HG02938 (cell line): Measurements from ENCODE around the gene CD163L1.
"Not testable (repeated sequence)": the region's sequence is repeated elsewhere in the genome, so short reads cannot be mapped to it uniquely, and the experiment has no call there.

Source experiments
- ATAC-seq: cut with Tn5 transposase; IDR thresholded peaks from one replicate; pipeline ENCODE4 v1.9.1; 2021; ENCODE audit warnings: mild to moderate bottlenecking, moderate library complexity; ENCODE audit not compliant: unreplicated experiment

CD163L1 gene

DNA sequence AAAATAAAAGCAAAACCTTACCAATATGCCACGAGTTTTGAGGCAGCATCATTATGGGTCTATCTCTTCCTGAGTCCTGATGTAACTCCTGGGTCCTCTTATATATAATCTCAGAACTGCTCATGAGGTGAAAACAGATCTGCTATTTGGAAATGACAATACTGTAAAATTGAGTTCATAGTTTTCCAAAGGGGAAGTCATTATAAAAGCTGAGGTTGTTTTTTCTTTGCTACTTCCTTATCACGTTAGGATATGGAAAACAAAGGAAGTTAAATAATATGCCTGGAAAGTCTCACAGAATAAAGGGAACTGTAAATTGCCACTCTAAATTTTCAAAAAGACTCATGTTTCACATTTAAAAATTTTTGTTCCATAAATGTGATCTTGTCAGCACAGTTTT is at the start of gene CD163L1:
Gene CD163L1 (minus strand): TSS at position 78 of the 400 bp plus-strand sequence. CDS start 26 bp downstream, at position 52.
- no peak for ATAC-seq

DNA sequence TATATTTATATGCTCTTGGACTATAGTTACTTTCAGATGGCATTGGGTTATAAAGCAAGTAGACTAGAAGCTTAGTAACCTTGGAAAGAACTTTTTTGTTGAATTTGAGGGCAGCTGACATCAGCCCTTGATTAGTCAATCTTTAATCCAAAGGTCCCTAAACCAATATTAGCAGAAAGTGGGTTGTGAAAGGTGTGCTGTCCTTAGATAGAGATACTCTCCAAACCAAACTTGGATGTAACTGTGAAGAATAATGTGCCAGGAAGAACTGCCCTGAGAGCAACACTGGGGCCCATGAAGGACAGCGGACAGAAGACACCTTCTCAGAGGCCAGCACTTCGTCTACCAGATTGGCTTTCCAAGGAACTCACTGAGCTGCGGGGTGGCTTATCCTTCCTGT is 49.1 kb upstream of the CD163L1 start:
- ATAC-seq: no peak

DNA sequence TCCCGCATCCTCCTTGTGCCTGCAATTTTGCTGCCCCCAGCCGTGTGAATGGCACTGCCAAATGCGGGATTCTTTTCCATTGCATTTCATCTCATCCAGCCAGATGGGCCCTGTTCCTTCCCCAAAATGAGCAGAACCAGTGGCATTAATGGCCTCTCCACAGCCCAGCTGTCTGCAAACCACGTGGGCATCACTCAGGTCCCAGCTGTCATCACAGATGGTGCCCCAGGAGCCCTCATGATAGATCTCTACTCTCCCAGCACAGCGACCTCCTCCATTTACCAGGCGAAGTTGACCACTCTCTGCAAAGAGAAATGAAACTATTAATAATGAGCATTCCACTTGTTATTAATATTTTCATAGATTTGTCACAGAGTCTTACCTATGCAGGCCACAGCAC is 42.6 kb upstream of the CD163L1 start:
- no peak for ATAC-seq

DNA sequence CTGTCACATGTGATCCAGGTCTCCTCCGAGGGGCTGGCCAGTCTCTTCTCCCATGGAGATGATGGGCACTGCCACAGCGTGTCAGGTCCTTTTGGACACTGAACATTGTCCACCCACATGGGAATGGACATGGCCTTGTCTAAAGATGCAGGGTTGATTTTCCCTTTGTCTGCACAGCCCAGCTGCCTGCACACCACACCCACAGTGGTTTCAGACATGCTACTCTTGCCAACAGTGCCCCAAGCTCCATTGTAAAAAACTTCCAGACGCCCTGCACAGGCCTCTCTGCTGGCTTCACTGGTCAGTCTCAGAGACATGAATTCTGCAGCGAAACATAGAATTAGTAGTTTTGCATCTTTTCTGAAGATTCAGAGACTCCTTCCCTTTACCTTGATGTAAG is 41.1 kb upstream of the CD163L1 start:
- no peak for ATAC-seq

DNA sequence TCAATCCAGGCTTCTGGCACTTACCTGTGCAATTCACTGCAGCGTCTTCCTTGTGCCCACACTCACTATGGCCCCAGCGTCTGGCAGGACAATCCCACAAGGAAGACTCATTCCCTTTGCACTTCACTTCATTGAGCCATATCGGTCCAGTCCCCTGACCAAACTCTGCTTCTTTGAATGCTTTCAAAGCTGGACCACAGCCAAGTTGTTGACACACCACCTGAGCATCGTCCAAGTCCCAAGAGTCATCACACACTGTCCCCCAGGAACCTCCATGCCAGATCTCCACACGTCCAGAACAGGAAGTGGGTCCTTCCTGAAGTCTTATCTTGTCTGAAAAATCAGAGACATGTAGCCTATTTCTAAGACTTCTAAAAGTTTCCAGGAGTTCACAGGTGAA is 39.4 kb upstream of the CD163L1 start:
- ATAC-seq: no peak

DNA sequence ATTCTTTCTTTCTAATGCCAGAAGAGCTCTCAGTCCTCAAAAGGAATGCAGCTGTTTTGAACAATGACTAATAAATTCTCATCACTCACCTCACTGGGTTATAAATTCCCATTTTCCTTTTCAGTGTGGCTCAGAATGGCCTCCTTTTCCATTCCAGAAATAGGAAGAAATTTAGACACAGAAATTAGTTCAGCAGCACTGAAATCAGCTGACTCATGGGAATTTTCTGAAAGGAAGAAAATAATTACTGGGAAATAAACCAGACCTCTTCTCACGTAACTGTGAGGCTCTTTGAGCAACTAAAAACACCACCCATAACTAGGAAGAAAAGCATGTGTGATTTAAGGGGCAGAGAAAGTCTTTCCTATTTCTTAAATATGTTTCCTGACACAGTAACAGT is 35.8 kb upstream of the CD163L1 start:
- no peak for ATAC-seq

DNA sequence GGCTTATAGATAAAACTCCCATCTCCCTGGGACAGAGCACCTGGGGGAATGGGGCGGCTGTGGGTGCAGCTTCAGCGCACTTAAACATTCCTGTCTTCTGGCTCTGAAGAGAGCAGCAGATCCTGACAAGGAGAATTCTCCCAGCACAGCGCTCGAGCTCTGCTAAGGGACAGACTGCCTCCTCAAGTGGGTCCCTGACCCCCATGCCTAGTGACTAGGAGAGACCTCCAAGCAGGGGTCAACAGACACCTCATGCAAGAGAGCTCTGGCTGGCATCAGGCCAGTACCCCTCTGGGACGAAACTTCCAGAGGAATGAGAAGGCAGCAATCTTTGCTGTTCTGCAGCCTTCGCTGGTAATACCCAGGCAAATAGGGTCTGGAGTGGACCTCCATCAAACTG is 28.1 kb upstream of the CD163L1 start:
- ATAC-seq: no peak

DNA sequence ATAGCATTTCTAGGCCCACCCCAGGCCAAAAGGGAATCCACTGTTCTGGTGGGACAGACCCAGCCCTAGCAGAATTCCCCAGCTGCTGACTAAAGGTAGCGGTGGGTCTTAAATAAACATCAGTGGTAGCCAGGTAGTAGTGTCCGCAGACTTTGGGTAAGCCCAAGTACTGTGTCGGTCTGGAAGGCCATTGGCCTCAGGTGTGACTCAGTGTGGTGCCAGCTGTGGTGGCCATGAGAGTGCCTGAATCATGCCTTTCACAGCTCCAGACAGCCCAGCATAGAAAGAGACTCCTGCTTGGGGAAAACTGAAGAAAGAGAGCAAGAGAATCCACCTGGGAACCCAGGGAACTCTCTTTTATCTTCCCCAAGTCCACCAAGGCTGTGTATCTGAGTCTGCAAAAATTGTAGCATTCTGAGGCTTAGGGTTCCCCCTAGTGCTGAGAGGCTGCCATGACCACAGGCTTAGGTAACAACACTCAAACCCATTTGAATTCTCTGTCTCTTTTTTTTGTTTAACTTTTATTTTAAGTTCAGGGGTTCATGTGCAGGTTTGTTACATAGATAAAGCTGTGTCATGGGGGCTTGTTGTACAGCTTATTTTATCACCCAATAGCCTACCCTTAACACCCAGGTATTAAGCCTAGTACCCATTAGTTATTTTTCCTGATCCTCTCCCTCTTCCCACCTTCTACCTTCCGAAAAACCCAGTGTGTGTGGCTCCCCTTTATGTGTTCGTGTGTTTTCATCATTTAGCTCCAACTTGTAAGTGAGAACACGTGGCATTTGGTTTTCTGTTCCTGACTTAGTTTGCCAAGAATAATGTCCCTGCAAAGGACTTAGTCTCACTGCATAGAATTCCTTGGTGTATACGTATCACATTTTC is 16.7 kb upstream of the CD163L1 start:
- no peak for ATAC-seq

DNA sequence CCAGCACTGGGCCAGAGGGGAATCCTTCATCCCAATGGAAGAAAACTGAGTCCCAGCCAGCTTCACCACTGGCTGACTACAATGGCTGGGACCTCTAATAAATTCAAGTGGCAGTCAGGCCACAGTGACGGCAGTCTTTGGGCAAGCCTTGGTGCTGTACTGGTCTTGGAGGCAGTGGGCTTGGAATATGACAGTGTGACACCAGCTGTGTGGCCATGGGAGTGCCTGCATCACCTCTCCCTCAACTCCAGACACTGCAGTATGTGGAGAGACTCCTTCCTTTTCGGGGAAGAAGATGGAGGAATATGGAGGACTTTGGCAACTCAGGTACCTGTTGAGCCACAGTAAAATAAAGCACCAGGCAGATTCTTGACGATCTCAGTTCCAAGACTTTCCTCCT is 16.0 kb upstream of the CD163L1 start:
- ATAC-seq: no peak

DNA sequence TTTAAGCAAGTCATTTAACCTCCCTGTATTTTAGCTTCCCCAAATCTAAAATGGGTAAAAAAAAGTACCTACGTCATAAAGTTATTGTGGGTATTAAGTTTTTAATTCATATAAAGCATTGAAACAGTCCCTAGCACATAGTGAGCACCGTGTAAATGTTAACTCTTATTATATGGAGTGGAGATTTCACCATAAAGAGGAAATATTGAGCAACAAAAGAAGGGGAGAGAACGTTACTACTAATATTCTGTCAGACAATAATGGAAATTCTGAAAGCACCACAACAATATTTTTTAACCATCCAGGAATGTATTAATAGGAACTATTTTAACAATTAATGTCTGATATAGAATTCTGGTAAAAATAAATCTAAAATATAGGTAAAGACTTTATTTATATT is 7.8 kb upstream of the CD163L1 start:
- no peak for ATAC-seq

DNA sequence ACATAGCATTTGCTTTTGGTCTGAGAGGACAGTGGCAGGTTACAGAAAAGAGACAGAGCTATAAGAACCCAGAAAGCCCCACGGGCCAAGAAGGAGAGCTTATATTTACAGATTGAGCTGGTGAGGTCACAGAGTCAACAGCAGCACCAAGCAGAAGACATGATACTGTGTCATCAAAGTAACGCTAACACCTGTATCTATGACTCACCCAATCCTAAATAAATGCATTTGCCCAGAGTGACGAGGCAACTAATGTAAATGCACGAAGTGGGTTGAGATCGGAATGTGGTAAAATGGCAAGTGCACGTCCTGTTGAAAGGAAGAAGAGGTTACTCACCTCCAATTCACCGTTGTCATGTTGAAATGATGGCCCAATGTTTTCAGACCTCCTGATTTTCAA is 6.7 kb upstream of the CD163L1 start:
- ATAC-seq: no peak

DNA sequence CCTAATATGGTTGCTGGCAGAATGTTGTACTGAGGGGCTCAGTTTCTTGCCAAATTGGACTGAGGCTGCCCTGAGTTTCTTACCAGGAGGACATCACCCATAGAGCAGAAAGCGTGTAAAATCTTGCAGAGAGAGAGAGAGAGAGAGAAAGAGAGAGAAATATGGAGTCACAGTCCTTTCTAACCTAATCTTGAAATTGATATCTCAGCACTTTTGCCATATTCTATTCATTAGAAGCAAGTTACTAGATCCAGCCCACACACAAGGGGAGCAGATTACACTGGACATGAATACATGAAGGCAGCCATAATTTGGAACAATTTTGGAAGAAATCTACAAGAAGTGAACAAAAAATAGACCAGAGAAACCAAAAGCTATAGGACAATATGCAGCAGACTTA is 4.1 kb upstream of the CD163L1 start:
- ATAC-seq: no peak

DNA sequence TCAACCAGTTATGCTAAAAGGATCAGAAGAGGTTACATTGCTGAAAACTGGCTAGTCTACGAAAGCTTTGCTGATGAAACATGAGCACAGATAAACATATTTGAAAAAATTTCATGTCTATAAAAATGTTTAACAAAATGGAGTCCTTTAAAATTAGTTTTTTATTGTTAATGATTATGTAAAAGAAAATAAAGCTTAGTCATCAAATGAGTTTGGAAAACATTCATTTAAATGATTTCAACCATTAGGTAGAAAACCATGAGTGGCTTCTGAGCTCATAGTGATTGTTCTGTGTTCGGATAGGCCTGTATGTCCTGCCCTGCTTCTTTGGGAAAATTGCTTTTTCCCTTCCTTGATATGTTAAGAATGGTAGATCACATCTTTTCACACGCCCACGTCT is 584 bp upstream of the CD163L1 start:
- no peak for ATAC-seq

DNA sequence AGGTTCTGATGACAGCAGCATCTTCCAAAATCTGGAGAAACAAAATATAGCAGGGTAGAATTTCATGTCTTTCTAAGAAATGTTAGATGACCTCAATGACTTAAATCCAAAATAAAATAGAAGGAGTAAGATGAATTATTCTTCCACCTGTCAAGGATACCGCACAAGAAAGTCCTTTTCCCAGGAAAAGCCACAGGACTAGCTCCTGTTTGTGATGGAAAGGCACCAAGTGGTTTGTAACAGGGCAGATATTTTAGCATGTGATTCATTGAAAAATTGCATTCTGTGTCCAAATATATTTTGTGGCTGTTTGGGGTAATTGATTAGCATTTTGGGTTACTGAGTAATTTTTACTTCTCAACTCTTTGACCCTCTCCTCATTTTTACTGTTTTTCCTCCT is 2.7 kb downstream of the CD163L1 start:
- ATAC-seq: no peak

DNA sequence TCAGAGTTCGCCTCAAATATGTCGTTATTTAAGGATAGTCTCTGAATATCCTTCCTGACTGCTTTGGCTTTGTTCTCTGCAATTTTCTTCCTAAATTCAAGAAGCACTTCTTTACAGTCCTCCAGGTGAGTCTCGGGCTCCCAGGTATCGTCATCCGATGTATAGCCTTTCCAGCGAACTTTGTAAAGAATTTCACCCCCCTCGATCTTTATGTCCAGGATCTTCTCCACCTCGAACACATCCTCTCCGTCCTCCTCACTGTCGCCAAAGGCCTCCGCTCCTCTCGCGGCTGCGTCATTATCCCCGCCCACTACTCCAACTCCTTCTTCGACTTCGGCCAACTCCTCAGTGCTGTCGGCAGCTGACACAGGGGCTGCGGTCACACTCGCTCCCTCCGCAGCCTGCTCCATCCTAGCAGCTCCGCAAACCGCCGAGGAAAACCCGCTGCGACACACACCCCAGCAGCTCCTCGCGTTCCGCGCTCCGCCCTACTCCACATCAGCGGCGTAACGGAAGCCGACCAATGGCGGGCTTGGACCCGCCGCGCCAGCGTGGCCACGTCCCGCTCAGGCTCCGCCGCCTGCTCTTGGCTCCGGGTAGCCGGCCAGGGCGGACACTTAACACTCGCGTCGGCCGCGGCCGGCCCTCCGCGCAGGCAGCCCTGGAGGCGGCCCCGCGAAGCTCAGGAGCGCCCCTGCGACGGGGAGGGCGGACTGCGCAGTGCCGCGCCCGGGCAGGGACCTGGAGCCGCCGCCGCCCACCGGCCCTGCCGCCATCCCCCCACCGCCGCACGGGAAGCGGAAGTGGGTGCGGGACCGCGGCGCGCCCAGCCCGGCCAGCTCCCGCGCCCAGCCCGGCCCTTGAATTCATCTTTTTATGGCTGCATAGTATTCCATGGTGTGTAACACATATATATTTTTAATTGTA is 4.1 kb downstream of the CD163L1 start:
- no peak for ATAC-seq

DNA sequence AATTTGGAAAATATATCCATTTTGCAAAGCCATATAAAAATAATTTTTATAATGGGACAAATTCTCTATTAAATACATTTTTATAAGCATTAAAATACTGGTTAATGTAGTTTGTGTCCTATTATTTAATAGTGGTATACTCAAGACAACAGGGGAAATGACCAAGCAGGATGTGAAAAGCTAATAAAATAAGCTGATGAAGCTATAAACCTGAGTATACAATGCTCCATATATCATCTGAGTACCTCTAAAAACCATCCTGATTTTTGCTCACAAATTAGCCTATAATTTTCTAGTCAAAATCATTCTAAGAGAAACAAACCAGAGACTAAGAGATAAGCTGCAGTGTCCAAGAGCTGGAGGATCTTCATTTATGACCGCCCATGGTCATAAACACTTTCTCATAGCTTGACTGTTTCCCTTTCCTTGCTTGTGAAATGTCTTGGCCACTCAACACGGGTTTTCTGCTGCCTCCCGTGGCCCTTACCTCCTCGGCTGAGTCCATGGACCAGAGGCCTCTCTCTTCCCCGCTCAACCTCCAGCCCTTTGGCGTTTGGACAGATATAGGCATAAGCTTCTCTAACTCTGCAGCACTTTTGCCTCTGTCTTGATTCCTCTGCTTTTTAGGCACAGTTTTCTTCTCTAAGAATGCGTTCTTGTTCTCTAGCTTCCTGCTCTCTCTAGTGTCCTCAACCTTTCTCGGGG is 5.5 kb downstream of the CD163L1 start:
- not testable (repeated sequence) for ATAC-seq

DNA sequence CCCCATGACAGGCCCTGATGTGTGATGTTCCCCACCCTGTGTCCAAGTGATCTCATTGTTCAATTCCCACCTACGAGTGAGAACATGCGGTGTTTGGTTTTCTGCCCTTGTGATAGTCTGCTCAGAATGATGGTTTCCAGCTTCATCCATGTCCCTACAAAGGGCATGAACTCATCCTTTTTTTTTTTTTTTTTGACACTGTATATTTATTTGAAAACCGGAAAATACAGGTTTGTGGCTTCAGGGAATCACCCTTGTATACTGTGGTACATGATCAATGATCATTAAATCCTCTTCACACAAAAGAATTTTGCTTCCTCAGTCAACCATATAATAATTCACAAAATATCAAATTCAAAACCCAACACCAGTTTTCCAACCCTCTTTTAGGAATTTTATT is 6.5 kb downstream of the CD163L1 start:
- not testable (repeated sequence) for ATAC-seq

DNA sequence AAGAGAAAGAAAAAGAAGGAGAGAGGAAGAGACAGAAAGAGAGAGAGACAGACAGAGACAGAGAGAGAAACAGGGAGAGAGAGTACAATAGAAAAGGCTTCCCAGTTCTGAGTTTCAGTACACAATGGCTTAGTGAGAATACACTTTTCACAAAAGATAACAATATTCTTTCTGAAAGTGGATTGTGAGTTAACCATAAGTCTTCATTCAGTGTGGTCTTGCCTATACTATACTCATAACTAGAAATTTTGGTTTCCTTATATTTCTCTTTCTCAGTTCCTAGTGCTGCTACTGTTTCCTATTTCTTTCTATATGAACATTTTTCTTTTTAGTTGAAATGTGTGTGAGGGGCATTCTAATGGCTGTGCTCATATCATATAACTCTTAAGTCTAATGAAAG is 9.3 kb downstream of the CD163L1 start:
- no peak for ATAC-seq

DNA sequence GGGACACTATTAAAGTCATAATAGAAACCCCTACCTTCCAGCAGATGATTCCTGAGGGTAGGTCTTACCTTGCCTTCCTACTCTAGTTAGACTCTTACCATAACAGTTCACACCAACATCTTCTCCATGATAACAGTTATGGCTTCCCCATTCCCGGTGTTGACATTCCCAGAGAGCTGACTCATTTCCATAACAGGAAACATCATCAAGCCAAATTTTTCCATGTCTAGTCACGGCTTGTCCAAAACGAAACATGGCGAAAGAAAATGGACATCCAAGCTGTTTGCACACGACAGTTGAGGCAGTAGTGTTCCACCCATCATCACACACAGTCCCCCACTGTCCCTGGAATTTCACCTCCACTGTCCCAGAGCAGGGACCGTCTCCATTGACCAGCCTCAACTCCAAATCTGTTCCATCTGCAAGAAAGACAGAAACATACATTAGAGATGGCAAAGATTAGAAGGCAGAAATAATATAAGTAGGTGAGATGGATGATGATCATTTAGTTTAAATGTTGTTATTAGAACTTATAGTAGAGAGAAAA is 10.6 kb downstream of the CD163L1 start:
- ATAC-seq: no peak

DNA sequence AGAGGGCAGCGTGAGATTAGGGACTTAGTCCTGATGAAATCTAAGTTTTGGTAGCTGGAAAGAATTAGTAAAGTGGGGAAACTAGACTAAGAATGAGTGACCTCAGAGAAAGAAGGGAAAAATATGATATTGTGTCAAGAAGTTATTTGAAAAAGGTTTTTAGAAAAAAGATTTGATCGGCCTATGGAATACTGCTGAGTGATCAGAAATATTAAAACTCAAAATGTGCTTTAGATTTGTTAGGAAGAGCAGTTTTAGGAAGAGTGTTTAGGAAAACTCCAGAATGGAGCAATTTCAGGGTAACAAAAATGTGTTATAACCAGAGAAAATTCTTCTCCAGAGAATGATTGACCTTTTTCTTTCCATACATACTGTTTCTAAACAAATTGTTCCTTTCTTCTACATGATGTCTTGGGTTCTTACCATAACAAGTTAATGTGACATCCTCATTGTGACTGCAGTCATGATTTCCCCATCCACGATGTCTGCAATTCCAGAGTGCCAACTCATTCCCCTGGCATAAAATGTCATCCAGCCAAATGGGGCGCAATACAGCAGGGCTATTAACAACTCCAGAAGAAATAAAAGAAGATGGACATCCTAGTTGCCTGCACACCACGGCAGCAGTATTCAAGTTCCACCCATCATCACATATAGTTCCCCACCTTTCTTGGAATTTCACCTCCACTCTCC is 11.8 kb downstream of the CD163L1 start:
- ATAC-seq: no peak
